ENCODE measurements around the gene PPP6R3. TPM values are rescaled to one million over a fixed set of nuclear protein-coding genes. Genes with fewer than 3 reads are reported as not detected.

The PPP6R3 gene
- total RNA-seq, 4 donors from 2014 or later = 76.6 to 130 (median 94.0) TPM

DNA sequence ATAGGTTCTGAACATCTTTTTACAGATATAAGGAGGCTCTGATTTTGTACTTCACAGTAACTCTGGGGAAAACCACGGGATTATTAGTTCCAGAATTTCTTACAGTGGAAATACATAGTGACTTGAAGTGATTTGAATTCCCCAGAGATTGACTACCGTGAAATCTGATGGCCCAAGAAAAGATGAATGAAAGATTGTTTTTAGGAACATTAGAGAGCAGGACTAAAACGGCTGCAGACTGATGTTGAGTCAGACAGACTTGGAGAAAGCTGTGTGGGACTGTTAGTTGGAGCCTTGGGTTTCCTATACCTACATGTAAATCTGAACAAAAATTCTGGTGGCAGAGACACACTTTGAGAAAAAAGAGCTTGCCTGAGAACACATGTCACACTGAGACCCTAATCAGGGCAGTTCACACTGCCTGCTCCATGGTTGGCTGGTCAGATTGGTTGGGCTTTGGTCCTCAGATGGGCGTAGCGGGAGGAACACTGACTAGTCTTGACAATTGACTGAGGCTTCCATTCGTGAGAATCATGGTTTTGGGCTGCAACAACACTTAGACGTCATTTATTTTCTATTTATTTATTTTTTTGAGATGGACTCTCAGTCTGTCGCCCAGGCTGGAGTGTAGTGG lies 6.8 kb downstream of the PPP6R3 start:
- DNase-seq = no peak
- Histone ChIP-seq H3K9me3 (no peaks in the 10 kb centered on the region), H3K27ac (no peak overlapping the region), H3K27me3 (no peaks in the 10 kb centered on the region), H3K36me3 (peaks cover 0 to 6% (median 5%) of the 10 kb centered on the region in 3 donors), H3K4me1 (peaks cover 18 to 100% (median 79%) of the 10 kb centered on the region in 3 donors), H3K4me3 (no peak overlapping the region)
- 72 to 74% methylated on average over 8 of the region's 8 CpGs for WGBS, 2 donors
- intact Hi-C loops (cut with DNase I) = no loop called here
- TF ChIP-seq, protein P1, sequence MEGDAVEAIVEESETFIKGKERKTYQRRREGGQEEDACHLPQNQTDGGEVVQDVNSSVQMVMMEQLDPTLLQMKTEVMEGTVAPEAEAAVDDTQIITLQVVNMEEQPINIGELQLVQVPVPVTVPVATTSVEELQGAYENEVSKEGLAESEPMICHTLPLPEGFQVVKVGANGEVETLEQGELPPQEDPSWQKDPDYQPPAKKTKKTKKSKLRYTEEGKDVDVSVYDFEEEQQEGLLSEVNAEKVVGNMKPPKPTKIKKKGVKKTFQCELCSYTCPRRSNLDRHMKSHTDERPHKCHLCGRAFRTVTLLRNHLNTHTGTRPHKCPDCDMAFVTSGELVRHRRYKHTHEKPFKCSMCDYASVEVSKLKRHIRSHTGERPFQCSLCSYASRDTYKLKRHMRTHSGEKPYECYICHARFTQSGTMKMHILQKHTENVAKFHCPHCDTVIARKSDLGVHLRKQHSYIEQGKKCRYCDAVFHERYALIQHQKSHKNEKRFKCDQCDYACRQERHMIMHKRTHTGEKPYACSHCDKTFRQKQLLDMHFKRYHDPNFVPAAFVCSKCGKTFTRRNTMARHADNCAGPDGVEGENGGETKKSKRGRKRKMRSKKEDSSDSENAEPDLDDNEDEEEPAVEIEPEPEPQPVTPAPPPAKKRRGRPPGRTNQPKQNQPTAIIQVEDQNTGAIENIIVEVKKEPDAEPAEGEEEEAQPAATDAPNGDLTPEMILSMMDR (IDR thresholded peaks at IDR 0.05) = no peak
- TF ChIP-seq POLR2A (IDR thresholded peaks at IDR 0.05) = no peak

DNA sequence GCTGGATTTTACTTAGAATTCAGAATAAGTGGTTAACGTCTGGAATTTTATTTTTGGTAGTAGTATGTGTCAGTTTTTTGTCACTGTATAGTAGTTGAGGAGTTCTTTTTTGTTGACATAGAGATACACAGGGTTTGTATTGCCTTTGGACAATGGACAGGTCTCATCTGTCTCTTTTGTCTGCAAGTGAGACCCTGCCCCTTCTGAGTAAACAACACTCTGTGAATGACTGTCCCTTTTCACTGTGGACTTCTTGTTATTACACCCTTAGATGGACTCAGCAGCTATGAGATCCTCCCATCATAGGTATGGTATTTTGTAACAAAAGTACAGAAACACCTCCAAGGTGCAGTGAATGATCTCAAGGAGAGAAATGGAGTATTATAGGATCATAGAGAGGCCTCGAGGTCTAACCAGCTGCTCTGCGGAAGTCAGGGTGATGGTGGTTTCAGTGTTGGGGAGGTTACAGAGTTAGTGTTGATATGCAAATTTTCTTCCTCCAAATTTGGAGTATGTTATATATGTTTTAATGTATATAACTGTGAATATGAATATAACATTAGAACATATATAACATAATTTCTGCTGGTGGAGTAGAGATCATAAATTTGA lies 7.8 kb downstream of the PPP6R3 start:
- H3K27ac ChIP-seq = no peak overlapping the region
- WGBS, 2 donors = 31 to 50% methylated on average over 3 of the region's 3 CpGs

DNA sequence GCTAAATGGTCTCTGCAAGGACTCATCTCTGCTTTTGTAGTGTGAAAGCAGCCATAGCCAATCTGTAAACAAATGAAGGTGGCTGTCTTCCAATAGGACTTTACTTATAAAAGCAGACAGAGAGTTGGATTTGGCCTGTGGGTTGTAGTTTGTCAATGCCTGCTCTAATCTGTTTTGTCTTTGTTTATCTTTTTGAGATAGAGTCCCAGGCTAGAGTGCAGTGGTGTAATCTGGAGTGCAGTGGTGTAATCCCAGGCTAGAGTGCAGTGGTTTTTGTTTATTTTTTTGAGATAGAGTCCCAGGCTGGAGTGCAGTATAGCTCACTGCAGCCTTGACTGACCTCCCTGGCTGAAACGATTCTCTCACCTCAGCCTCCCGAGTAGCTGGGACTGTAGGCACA lies 8.6 kb downstream of the PPP6R3 start:
- Histone ChIP-seq H3K36me3 (peaks cover 0 to 14% (median 5%) of the 10 kb centered on the region in 3 donors), H3K4me1 (peaks cover 14 to 100% (median 72%) of the 10 kb centered on the region in 3 donors), H3K27me3 (no peaks in the 10 kb centered on the region), H3K4me3 (no peak overlapping the region), H3K9me3 (no peaks in the 10 kb centered on the region), H3K27ac (no peak overlapping the region)
- no peak for DNase-seq
- 15 to 25% methylated on average over 2 of the region's 2 CpGs for WGBS, 2 donors
- no peak for TF ChIP-seq POLR2A (IDR thresholded peaks at IDR 0.05)
- TF ChIP-seq, protein P1 (IDR thresholded peaks at IDR 0.05) = no peak
- intact Hi-C loops (cut with DNase I) = no loop called here

More for the DNA sequence above, 7.8 kb downstream of the PPP6R3 start:
- TF ChIP-seq, protein P1 (IDR thresholded peaks at IDR 0.05) = no peak
- no peak for TF ChIP-seq POLR2A (IDR thresholded peaks at IDR 0.05)
- no peak for DNase-seq
- intact Hi-C loops (cut with DNase I) = no loop called here
- Histone ChIP-seq H3K36me3 (peaks cover 0 to 14% (median 5%) of the 10 kb centered on the region in 3 donors), H3K27me3 (no peaks in the 10 kb centered on the region), H3K4me1 (peaks cover 18 to 100% (median 72%) of the 10 kb centered on the region in 3 donors), H3K4me3 (no peak overlapping the region), H3K9me3 (no peaks in the 10 kb centered on the region)

DNA sequence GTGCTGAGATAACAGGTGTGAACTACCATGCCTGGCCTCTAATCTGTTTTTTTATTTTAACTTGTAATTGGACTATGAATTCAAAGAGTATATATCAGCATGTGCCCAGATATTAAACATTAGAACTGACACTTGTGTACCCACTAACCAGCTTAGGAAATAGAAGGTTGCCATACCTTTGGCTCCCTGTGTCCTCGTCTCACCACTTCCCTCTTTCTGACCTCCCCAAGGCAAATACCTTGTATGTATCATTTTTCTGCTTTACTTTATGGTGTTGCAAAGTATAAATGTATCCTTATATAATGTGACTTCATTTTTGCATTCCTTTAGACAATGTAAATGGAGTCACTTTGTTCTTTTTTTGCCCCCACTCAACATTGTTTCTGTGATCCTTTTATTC lies 9.1 kb downstream of the PPP6R3 start:
- Histone ChIP-seq H3K27me3 (no peaks in the 10 kb centered on the region), H3K9me3 (no peaks in the 10 kb centered on the region), H3K27ac (no peak overlapping the region), H3K36me3 (peaks cover 0 to 14% (median 5%) of the 10 kb centered on the region in 3 donors), H3K4me3 (no peak overlapping the region), H3K4me1 (peaks cover 14 to 100% (median 69%) of the 10 kb centered on the region in 3 donors)
- 37 to 88% methylated on average over 1 of the region's 1 CpG for WGBS, 2 donors
- TF ChIP-seq, protein P1 (IDR thresholded peaks at IDR 0.05) = no peak
- no peak for TF ChIP-seq POLR2A (IDR thresholded peaks at IDR 0.05)
- no peak for DNase-seq
- intact Hi-C loops (cut with DNase I) = no loop called here

DNA sequence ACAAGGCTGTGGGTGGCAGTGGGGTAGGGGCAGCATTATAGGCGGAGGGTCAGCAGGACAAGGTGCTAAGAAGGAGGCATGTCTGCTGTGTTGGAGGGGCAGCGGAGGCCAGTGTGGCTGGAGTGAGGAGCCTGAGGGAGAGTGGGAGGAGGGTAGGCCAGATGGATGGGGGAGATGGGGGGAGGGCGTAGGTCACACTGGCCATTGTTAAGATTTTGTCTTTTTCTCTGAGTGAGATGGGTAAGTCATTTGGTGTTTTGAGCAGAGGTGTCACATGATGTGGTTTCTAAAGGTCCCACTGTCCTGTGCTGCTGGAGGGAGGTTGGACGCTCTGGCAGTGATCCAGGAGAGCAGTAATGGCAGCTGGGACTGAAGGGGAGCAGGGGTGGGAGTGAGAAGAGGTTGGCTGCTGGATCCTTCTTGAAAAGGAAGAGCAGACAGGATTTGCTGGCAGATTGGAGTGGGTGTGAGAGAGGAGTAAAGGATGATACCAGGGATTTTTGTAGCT lies 9.8 kb downstream of the PPP6R3 start:
- WGBS, 2 donors = 93 to 97% methylated on average over 4 of the region's 4 CpGs

More for the DNA sequence above, 9.8 kb downstream of the PPP6R3 start:
- intact Hi-C loops (cut with DNase I) = no loop called here
- Histone ChIP-seq H3K36me3 (peaks cover 0 to 14% (median 5%) of the 10 kb centered on the region in 3 donors), H3K4me3 (no peak overlapping the region), H3K9me3 (no peaks in the 10 kb centered on the region), H3K27ac (no peak overlapping the region), H3K27me3 (no peaks in the 10 kb centered on the region), H3K4me1 (peaks cover 14 to 95% (median 62%) of the 10 kb centered on the region in 3 donors)
- no peak for DNase-seq
- no peak for TF ChIP-seq POLR2A (IDR thresholded peaks at IDR 0.05)
- TF ChIP-seq, protein P1 (IDR thresholded peaks at IDR 0.05) = no peak

All from esophagus squamous epithelium (tissue), 5 donors.